Peyer's patch (tissue), 4 donors: ENCODE results near the gene BOLA1. TPM values are rescaled to one million over a fixed set of nuclear protein-coding genes. Genes with fewer than 3 reads are reported as not detected.
A peak's percentile ranks its signal among the peaks of the same experiment; 100 is the strongest.

ENCODE experiments used
- DNase-seq, 3 donors: peaks; one replicate each; pipeline ENCODE4 v3.0.0-alpha.2; 2017 to 2019
- H3K27ac ChIP-seq, 4 donors: fragments of 200-600 bp; sonication (generic); one replicate each; pipeline ENCODE4 v1.5.1; 2016 to 2019
- H3K27me3 ChIP-seq, 2 donors: fragments of 200-600 bp; sonication (generic); one replicate each; pipeline ENCODE4 v1.5.1; 2019
- H3K36me3 ChIP-seq, 3 donors: fragments of 200-600 bp; sonication (generic); one replicate each; pipeline ENCODE4 v1.5.1; 2016 to 2019
- H3K4me1 ChIP-seq, 4 donors: fragments of 200-600 bp; sonication (generic); one replicate each; pipeline ENCODE4 v1.5.1; 2016 to 2019
- H3K4me3 ChIP-seq, 4 donors: fragments of 200-600 bp; sonication (generic); 1 replicate in 3 of 4; 2 replicates in 1 of 4; pipeline ENCODE4 v1.5.1; 2016 to 2019; ENCODE audit warnings: mild to moderate bottlenecking in 1 of 4
- H3K9me3 ChIP-seq, 4 donors: fragments of 200-600 bp; sonication (generic); one replicate each; pipeline ENCODE4 v1.5.1; 2016 to 2019; ENCODE audit warnings: mild to moderate bottlenecking in 1 of 4
- CTCF ChIP-seq, 6 experiments: fragments of 450-650 bp in 4 of 6; fragments of 200-600 bp in 2 of 6; sonication (generic) in 1 of 6; IDR thresholded peaks; one replicate each; pipeline ENCODE4 v1.5.1; 2017 to 2019; ENCODE audit warnings: antibody characterized with exemption in 6 of 6, mild to moderate bottlenecking in 3 of 6, moderate library complexity in 1 of 6
- POLR2A ChIP-seq, 2 donors: fragments of 450-650 bp; IDR thresholded peaks; one replicate each; pipeline ENCODE4 v1.5.1; 2017; ENCODE audit warnings: antibody characterized with exemption in 2 of 2, mild to moderate bottlenecking in 2 of 2, moderate library complexity in 2 of 2
- total RNA-seq, 4 donors: library from RNA; depleted of rRNA; stranded (reverse); fragments of >200 nt; gene quantifications; one replicate each; pipeline ENCODE4 v1.1.0, GENCODE V29; 2016

The BOLA1 gene
- total RNA-seq, 4 donors from 2014 or later = 9.1 to 37.8 (median 22.1) TPM

- DNase-seq = no peak
- Histone ChIP-seq H3K27ac (peak overlapping the region in 2 of 4 donors; percentile 63 to 89), H3K4me3 (no peak overlapping the region), H3K36me3 (peaks cover 0 to 17% (median 0%) of the 10 kb centered on the region in 3 donors), H3K27me3 (no peaks in the 10 kb centered on the region), H3K9me3 (no peaks in the 10 kb centered on the region), H3K4me1 (peaks cover 0 to 25% (median 8%) of the 10 kb centered on the region in 4 donors)
- TF ChIP-seq POLR2A (IDR thresholded peaks at IDR 0.05) (no peak), CTCF (IDR thresholded peaks at IDR 0.05) (no peak)
Observed at GRCh38 chr1:149940427-149940826, 41.1 kb downstream of the BOLA1 start.

GRCh38 chr1:149942207-149942606 lies 42.8 kb downstream of the BOLA1 start:
- H3K36me3 ChIP-seq = peaks cover 0 to 34% (median 0%) of the 10 kb centered on the region in 3 donors
- no peaks in the 10 kb centered on the region for H3K27me3 ChIP-seq
- no peak overlapping the region for H3K4me3 ChIP-seq
- no peak for TF ChIP-seq POLR2A (IDR thresholded peaks at IDR 0.05)
- peak in 1 of 6 experiments; percentile 11 for TF ChIP-seq CTCF (IDR thresholded peaks at IDR 0.05)
- H3K9me3 ChIP-seq = no peaks in the 10 kb centered on the region
- H3K4me1 ChIP-seq = peaks cover 0 to 21% (median 8%) of the 10 kb centered on the region in 4 donors
- peak overlapping the region in 1 of 4 donors; percentile 14 for H3K27ac ChIP-seq
- no peak for DNase-seq

GRCh38 chr1:149942885-149943284 lies 43.5 kb downstream of the BOLA1 start:
- DNase-seq = no peak
- peaks cover 0 to 41% (median 0%) of the 10 kb centered on the region in 3 donors for H3K36me3 ChIP-seq
- H3K9me3 ChIP-seq = no peaks in the 10 kb centered on the region
- peak overlapping the region in 2 of 4 donors; percentile 8 to 55 for H3K27ac ChIP-seq
- H3K27me3 ChIP-seq = no peaks in the 10 kb centered on the region
- TF ChIP-seq POLR2A (IDR thresholded peaks at IDR 0.05) = no peak
- TF ChIP-seq CTCF (IDR thresholded peaks at IDR 0.05) = no peak
- no peak overlapping the region for H3K4me3 ChIP-seq
- peaks cover 0 to 14% (median 5%) of the 10 kb centered on the region in 4 donors for H3K4me1 ChIP-seq

- Histone ChIP-seq H3K4me3 (no peak overlapping the region), H3K9me3 (no peaks in the 10 kb centered on the region), H3K27me3 (no peaks in the 10 kb centered on the region), H3K36me3 (peaks cover 0 to 63% (median 0%) of the 10 kb centered on the region in 3 donors), H3K27ac (no peak overlapping the region), H3K4me1 (no peaks in the 10 kb centered on the region)
- no peak for DNase-seq
- TF ChIP-seq CTCF (IDR thresholded peaks at IDR 0.05) (no peak), POLR2A (IDR thresholded peaks at IDR 0.05) (no peak)
Observed at GRCh38 chr1:149945206-149945605, 45.8 kb downstream of the BOLA1 start.

GRCh38 chr1:149949911-149950310 lies 50.5 kb downstream of the BOLA1 start:
- no peaks in the 10 kb centered on the region for H3K27me3 ChIP-seq
- TF ChIP-seq POLR2A (IDR thresholded peaks at IDR 0.05) (no peak), CTCF (IDR thresholded peaks at IDR 0.05) (no peak)
- no peak for DNase-seq
- H3K36me3 ChIP-seq = peaks cover 0 to 51% (median 0%) of the 10 kb centered on the region in 3 donors
- H3K27ac ChIP-seq = no peak overlapping the region
- H3K4me3 ChIP-seq = no peak overlapping the region
- H3K9me3 ChIP-seq = no peaks in the 10 kb centered on the region
- no peaks in the 10 kb centered on the region for H3K4me1 ChIP-seq

Other genes with a start within 250 kb of the BOLA1 start
- gene FCGR1A, start 116.9 kb upstream of the BOLA1 start, total RNA-seq = not detected
- 1 to 10 TPM in 3 of 4 donors, under 1 TPM in 1; 0.70 to 3.3 (median 2.2) TPM for gene SV2A, start 18.3 kb downstream of the BOLA1 start, total RNA-seq
- gene SF3B4, start 28.2 kb downstream of the BOLA1 start, total RNA-seq = 10 to 100 TPM; 21.0 to 32.2 (median 28.2) TPM
- 100 to 1,000 TPM in 3 of 4 donors, 10 to 100 TPM in 1; 47.9 to 210 (median 175) TPM for gene MTMR11, start 37.3 kb downstream of the BOLA1 start, total RNA-seq
- 10 to 100 TPM; 12.4 to 22.0 (median 19.5) TPM for gene OTUD7B, start 111.2 kb downstream of the BOLA1 start, total RNA-seq
- gene VPS45, start 168.2 kb downstream of the BOLA1 start, total RNA-seq = 10 to 100 TPM; 36.1 to 70.1 (median 42.0) TPM